CD4-positive, alpha-beta T cell (primary cell): ENCODE data around the gene FOXRED1. TPM values are rescaled to one million over a fixed set of nuclear protein-coding genes. Genes with fewer than 3 reads are reported as not detected.

Source experiments
- ATAC-seq: fragments of 200-7000 bp; cut with Tn5 transposase; one replicate; pipeline ENCODE4 v1.10.0; 2022; ENCODE audit warnings: mild to moderate bottlenecking; ENCODE audit not compliant: poor library complexity
- CTCF ChIA-PET: fragments of 350-600 bp; sonication (Branson Sonifier 250); formaldehyde crosslinking; loops from one replicate; lab custom pipeline; 2021; ENCODE audit warnings: antibody characterized with exemption, inconsistent platforms; lab: Charles Lee
- POLR2A ChIA-PET: fragments of 350-600 bp; sonication (Branson Sonifier 250); formaldehyde crosslinking; loops from one replicate; lab custom pipeline; 2021; ENCODE audit warnings: antibody characterized with exemption, inconsistent platforms; lab: Charles Lee
- DNase-seq, 14 experiments: peaks; one replicate each; pipeline ENCODE4 v3.0.0-alpha.2; 2013 to 2020; ENCODE audit warnings: mixed read lengths in 2 of 14
- H3K27ac ChIP-seq, 2 donors: one replicate each; pipeline versions ENCODE4 v1.5.1 to v1.7.0; 2013; ENCODE audit warnings: low read length in 2 of 2, low read depth in 1 of 2, mild to moderate bottlenecking in 1 of 2
- H3K27me3 ChIP-seq, 2 experiments: 1 replicate in 1 of 2; 2 replicates in 1 of 2; pipeline versions ENCODE4 v1.6.1 to v1.7.0; 2013; ENCODE audit warnings: low read length in 2 of 2, control low read depth in 1 of 2, mild to moderate bottlenecking in 1 of 2, moderate library complexity in 1 of 2; ENCODE audit not compliant: insufficient read depth in 2 of 2, control insufficient read depth in 1 of 2
- H3K36me3 ChIP-seq: one replicate; pipeline ENCODE4 v1.6.1; 2013; ENCODE audit warnings: low read length, control low read depth; ENCODE audit not compliant: insufficient read depth
- H3K4me1 ChIP-seq: one replicate; pipeline ENCODE4 v1.6.1; 2013; ENCODE audit warnings: low read length, control low read depth; ENCODE audit not compliant: insufficient read depth
- H3K4me3 ChIP-seq: one replicate; pipeline ENCODE4 v1.5.1; 2013; ENCODE audit warnings: mild to moderate bottlenecking, low read length, moderate library complexity
- H3K9me3 ChIP-seq, 2 experiments: 1 replicate in 1 of 2; 2 replicates in 1 of 2; pipeline versions ENCODE4 v1.6.1 to v1.7.0; 2013; ENCODE audit warnings: low read length in 2 of 2, mild to moderate bottlenecking in 2 of 2, control low read depth in 1 of 2, moderate library complexity in 1 of 2; ENCODE audit not compliant: control insufficient read depth in 1 of 2, insufficient read depth in 1 of 2
- H3K27ac Mint-ChIP-seq: one replicate; pipeline ENCODE4 v1.8.0; 2020; ENCODE audit warnings: mixed read lengths
- H3K27me3 Mint-ChIP-seq: one replicate; pipeline ENCODE4 v1.8.0; 2021; ENCODE audit warnings: mixed read lengths
- H3K36me3 Mint-ChIP-seq: one replicate; pipeline ENCODE4 v1.8.0; 2021; ENCODE audit warnings: low read depth, mixed read lengths
- H3K4me1 Mint-ChIP-seq: one replicate; pipeline ENCODE4 v1.8.0; 2021; ENCODE audit warnings: low read depth, mixed read lengths
- H3K4me3 Mint-ChIP-seq: one replicate; pipeline ENCODE4 v1.8.0; 2020; ENCODE audit warnings: mild to moderate bottlenecking, mixed read lengths
- H3K9me3 Mint-ChIP-seq: one replicate; pipeline ENCODE4 v1.8.0; 2020; ENCODE audit warnings: mixed read lengths
- intact Hi-C, 2 experiments: fragments of 100-400 bp; cut with DNase I in 1 of 2; cut with micrococcal nuclease in 1 of 2; formaldehyde crosslinking; loops; one replicate each; pipeline versions ENCODE4 v1.15.1 to v1.9.0; 2023 to 2025; cut with DNase I, micrococcal nuclease
- total RNA-seq, 174 experiments: library from RNA in 2 of 174; stranded (reverse) in 2 of 174; gene quantifications; one replicate each; pipeline ENCODE4 v1.2.3 and lab custom pipeline; 2021 to 2026
- TF ChIP-seq, protein P1 (sequence below): fragments of 200-600 bp; IDR thresholded peaks from one replicate; pipeline ENCODE4 v1.8.0; 2022; ENCODE audit warnings: antibody characterized with exemption, mild to moderate bottlenecking

Gene FOXRED1
- total RNA-seq, 2 experiments from 2014 or later = 25.3 to 29.0 TPM

DNA sequence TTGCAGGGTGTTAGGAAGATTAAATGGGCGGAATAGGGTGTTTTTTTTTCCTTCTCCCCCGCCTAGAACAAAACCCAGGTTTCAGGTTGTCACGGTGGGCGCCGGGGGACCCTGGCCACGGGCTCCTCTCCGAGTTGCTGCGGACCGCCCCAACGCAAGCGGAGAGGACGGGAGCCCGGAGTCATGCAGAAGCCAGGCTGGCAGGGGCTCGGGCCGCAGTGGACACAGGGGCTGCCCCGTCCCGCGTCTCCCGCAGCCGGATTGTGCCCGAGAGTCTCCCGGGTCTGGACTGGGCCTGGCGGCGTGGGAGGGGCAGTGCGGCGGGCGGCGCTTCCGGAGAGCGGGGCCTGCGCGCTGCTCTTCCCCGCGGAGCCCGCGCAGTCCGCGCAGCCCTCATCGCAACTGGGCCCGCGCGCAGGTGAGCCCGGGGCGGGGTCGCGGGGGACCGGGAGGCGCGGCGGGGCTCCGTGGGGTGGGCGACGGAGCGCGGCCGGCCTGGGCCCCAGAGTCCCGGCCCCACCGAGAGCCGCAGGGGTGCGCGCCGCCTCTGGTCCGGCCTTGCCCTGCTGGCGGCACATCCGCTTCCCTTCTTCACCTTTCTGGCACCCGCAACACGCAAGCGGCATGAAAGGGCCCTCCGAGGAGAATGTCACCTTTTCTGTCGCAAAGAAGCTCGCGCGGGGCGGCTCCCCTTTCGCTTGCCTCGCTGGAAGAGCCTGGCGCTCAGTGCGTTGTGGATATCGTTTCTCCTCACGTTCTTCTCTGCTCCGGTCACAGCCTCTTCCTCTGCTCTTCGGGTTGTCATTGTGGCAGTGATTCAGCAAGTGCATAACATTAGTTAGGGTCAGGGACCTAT, 14.0 kb downstream of the FOXRED1 start, which contains the start of gene TIRAP:
TSS of gene TIRAP (plus strand) at position 358 of the 856 bp plus-strand sequence. CDS start 7,802 bp downstream, outside the sequence.
- Histone ChIP-seq H3K4me3 (peak within 1 kb of the TSS; percentile 89), H3K4me1 (peaks cover 56% of the 10 kb centered on the region), H3K27me3 (no peaks in the 10 kb centered on the region), H3K9me3 (no peaks in the 10 kb centered on the region), H3K36me3 (peaks cover 6% of the 10 kb centered on the region), H3K27ac (peak within 1 kb of the TSS; percentile 80 to 89)
- peak; percentile 54 for ATAC-seq
- intact Hi-C loops = loop anchor here (1.0 to 10.0 kb wide), 4 partner anchors 15 to 1326 kb away; partner anchors contain the start of genes CHEK1 (in 1 of the 2) and SRPRA (in 1 of the 2)
- TF ChIP-seq, protein P1, sequence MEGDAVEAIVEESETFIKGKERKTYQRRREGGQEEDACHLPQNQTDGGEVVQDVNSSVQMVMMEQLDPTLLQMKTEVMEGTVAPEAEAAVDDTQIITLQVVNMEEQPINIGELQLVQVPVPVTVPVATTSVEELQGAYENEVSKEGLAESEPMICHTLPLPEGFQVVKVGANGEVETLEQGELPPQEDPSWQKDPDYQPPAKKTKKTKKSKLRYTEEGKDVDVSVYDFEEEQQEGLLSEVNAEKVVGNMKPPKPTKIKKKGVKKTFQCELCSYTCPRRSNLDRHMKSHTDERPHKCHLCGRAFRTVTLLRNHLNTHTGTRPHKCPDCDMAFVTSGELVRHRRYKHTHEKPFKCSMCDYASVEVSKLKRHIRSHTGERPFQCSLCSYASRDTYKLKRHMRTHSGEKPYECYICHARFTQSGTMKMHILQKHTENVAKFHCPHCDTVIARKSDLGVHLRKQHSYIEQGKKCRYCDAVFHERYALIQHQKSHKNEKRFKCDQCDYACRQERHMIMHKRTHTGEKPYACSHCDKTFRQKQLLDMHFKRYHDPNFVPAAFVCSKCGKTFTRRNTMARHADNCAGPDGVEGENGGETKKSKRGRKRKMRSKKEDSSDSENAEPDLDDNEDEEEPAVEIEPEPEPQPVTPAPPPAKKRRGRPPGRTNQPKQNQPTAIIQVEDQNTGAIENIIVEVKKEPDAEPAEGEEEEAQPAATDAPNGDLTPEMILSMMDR = no peak
- Mint-ChIP-seq H3K4me1 (peaks cover 59% of the 10 kb centered on the region), H3K4me3 (peak within 1 kb of the TSS; percentile 95), H3K27me3 (no peaks in the 10 kb centered on the region), H3K36me3 (peaks cover 32% of the 10 kb centered on the region), H3K27ac (peak within 1 kb of the TSS; percentile 99), H3K9me3 (no peaks in the 10 kb centered on the region)
- ChIA-PET POLR2A (interaction anchor here (0.7 to 5.0 kb wide), 14 partner anchors 10 to 1536 kb away, joined by 3 to 77 read pairs (median 7); partner anchors contain the start of genes DCPS, FAM118B, FOXRED1 and HYLS1), CTCF (interaction anchor here (0.8 to 0.9 kb wide), 2 partner anchors 12 to 15 kb away, joined by 3 read pairs; partner anchors contain the start of gene SRPRA)
- DNase-seq = peak; percentile 47 to 84 (median 58)

DNA sequence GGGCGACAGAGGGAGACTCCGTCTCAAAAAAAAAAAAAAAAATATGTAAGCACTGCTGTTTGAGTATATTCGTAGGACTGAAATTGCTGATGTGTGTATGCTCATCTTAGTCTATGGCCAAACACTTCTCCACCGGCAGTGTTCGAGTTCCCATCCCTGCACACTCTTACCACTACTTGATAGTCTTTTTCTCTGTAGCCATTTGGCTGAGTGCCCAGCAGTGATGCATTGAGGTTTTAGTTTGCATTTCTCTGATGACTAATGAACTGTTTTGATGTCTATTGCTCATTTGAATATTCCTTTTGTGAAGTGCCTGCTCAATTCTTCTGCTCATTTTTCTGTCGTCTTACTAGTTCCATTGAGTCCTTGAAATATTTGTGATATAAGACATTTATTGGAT, 15.9 kb downstream of the FOXRED1 start:
- intact Hi-C loops = loop anchor here (1.0 to 10.0 kb wide), 3 partner anchors 18 to 1328 kb away; partner anchors contain the start of gene CHEK1 (in 1 of the 2)

DNA sequence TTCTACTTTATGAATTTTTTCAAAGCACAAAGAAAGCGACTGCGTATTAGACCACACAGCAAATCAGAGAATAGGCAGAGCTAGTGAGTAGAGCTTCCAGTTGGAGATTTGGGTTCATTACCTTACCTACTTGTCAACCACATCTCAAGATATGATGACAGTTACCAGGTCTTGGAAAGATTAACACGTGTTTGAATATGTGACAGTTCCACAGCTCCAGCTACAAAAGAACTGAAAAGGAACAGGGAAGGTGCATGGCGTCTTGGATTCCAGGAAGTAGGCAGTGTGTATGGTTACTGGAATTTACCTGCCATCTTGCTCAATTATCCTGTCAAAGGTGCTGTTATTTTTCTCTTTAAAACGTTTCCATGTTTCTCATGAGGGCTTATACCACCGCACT, 19.3 kb downstream of the FOXRED1 start:
- DNase-seq (no peak), ATAC-seq (no peak)
- intact Hi-C loops = loop anchor here in 1 of 2 experiments (10.0 kb wide), 1 partner anchor 663 kb away; the partner anchor contains the start of gene CHEK1
- H3K4me3 ChIP-seq = no peak overlapping the region
- peaks cover 28% of the 10 kb centered on the region for H3K4me1 Mint-ChIP-seq
- no peak overlapping the region for H3K27ac Mint-ChIP-seq
- peaks cover 50% of the 10 kb centered on the region for H3K36me3 Mint-ChIP-seq
- H3K27me3 Mint-ChIP-seq = no peaks in the 10 kb centered on the region
- no peaks in the 10 kb centered on the region for H3K27me3 ChIP-seq
- H3K27ac ChIP-seq = no peak overlapping the region
- H3K4me3 Mint-ChIP-seq = no peak overlapping the region
- H3K36me3 ChIP-seq = peaks cover 44% of the 10 kb centered on the region
- no peaks in the 10 kb centered on the region for H3K9me3 Mint-ChIP-seq
- H3K9me3 ChIP-seq = no peaks in the 10 kb centered on the region
- H3K4me1 ChIP-seq = peaks cover 24% of the 10 kb centered on the region
- TF ChIP-seq, protein P1 = no peak
- CTCF ChIA-PET = no interaction called here
- POLR2A ChIA-PET = no interaction called here

More for the DNA sequence above, 15.9 kb downstream of the FOXRED1 start:
- H3K4me3 Mint-ChIP-seq = peak overlapping the region; percentile 93
- CTCF ChIA-PET = no interaction called here
- peaks cover 55% of the 10 kb centered on the region for H3K4me1 ChIP-seq
- H3K36me3 ChIP-seq = peaks cover 12% of the 10 kb centered on the region
- TF ChIP-seq, protein P1 = no peak
- peaks cover 52% of the 10 kb centered on the region for H3K4me1 Mint-ChIP-seq
- peak; percentile 43 for ATAC-seq
- H3K4me3 ChIP-seq = peak overlapping the region; percentile 22
- DNase-seq = peak; percentile 62 to 91 (median 83)
- no peaks in the 10 kb centered on the region for H3K27me3 ChIP-seq
- peaks cover 34% of the 10 kb centered on the region for H3K36me3 Mint-ChIP-seq
- no peaks in the 10 kb centered on the region for H3K9me3 ChIP-seq
- no peaks in the 10 kb centered on the region for H3K27me3 Mint-ChIP-seq
- POLR2A ChIA-PET = no interaction called here
- H3K27ac Mint-ChIP-seq = peak overlapping the region; percentile 99
- H3K9me3 Mint-ChIP-seq = no peaks in the 10 kb centered on the region
- H3K27ac ChIP-seq = no peak overlapping the region
